Measurements from ENCODE around the gene IPO11. TPM values are rescaled to one million over a fixed set of nuclear protein-coding genes. Genes with fewer than 3 reads are reported as not detected.
A peak's percentile ranks its signal among the peaks of the same experiment; 100 is the strongest.

IPO11 gene
- total RNA-seq, result 57.6 and 67.6 TPM in 2 replicates

DNA sequence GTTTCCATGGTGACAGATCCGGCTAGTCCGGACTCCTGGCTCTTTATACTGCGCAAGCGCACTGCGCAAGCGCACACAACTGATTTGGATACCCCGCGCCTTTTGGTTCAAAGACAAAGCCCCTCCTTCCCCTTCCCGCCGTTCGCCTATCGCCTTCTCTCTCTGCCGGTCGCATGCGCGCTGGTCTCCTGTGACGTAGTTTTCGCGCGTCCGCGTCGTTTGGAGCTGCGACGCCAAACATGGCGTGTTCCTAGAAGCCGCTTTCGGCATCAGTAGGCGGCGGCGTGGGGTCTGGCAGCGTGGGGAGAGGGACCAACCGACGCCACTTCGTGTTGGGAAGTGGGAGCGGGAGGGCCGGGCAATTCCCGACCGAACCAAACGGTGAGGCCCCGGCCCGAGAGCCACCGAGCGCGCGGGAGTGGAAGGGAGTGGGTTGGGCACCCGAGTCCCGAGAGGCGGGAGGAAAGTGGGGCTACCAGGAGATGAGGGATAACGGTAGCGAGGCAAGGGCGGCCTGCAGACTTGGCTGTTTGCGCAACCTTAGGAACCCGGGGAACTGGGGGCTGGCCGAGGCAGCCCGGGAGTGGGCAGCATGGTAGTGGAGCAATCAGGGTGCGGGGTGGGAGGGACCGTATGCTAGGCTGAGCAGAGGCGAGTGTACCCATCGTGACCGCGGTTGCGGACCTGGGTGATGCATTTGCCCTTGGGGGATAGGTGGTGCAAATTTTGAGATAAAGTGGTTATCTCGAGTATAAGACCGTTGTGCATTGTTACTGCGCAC, at the start of gene IPO11:
TSS of gene IPO11 (plus strand) at position 215 of the 781 bp plus-strand sequence. CDS start 24,517 bp downstream, outside the sequence.
- DNase-seq (ENCODE audit: extremely low read depth, low read depth, low spot score), result peak; percentile 97

DNA sequence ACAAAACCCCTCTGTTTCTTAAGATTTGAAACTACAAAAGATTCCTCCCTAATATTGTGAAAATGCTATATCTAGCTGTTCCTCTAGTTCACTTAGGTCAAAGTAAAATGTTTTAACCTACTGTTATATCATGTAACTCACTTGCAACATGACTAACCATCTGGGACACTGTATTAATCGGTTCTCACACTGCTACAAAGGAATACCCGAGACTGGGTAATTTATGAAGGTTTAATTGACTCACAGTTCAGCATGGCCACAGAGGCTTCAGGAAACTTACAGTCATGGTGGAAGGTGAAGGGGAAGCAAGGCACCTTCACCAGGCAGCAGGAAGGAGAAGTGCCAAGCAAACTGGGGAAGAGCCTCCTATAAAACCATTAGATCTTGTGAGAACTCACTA, 43.5 kb upstream of the IPO11 start:
- DNase-seq (ENCODE audit: extremely low read depth, low read depth, low spot score), result no peak

DNA sequence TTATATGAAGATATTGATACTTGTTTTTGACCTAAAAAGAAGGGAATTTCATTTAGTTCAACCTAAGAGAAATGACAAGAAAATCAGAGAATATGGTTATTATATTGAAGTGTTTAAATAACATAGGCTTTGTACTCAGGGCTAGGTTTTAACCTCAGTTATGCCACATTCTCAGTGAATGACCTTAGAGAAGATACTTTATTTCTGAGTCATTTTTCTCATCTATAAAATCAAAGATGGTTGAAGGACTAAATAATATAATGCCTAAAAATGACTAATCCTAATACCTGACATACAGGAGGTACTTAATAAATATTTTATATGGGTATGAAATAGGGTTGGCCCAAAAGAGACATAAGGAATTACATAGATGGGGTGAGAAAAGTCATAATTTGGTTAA, 41.2 kb upstream of the IPO11 start:
- no peak for DNase-seq (ENCODE audit: extremely low read depth, low read depth, low spot score)

DNA sequence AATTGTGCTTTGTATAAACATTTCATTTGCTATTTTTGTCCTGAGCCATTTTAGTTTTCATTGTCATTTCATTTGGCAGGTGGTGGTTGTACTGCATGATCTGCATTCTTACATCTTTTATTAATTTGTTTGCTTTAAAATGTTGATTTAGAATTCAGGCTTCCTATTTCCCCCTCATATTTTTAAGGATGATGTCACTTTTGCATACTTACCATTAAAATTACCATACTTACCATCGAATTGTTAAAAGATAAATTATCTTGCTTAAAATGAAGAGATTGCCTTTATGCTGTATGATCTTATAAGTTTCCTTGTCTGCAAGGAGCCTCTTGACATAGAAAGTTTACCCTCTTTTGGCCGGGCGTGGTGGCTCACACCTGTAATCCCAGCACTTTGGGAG, 40.0 kb upstream of the IPO11 start:
- DNase-seq (ENCODE audit: extremely low read depth, low read depth, low spot score), result no peak

DNA sequence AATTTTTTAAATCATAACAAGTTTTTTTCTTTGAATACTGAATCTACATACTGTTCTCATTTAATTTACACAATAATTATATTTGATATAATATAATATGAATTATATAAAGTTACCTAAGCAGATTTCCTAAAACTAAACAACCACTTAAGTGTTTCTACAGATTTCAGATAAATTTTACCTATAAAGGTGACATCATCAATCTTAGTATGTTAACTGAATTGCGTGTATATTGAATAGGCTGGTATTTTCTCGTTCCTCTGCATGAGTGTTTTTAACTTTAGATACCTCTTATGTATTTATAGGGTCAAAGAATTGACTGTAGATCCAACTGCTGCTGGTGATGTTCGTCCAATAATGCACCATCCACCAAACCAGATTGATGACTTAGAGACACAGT, 39.2 kb upstream of the IPO11 start:
- no peak for DNase-seq (ENCODE audit: extremely low read depth, low read depth, low spot score)

DNA sequence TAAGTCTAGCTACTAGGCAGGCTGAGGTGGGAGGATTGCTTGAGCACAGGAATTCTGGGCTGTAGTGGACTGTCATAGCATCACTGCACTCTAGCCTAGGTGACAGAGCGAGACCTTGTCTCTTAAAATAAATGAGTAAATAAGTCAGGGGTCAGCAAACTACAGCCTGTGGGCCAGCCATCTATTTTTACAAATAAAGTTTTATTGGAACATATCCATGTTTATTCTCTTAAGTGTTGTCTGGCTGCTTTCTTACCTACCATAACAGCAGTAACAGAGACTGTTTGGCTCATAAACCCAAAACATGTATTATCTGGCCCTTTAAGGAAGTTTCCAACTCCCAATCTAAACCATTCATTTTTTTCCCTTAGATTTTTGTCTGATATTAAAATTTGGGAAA, 38.5 kb upstream of the IPO11 start:
- DNase-seq (ENCODE audit: extremely low read depth, low read depth, low spot score), result no peak

DNA sequence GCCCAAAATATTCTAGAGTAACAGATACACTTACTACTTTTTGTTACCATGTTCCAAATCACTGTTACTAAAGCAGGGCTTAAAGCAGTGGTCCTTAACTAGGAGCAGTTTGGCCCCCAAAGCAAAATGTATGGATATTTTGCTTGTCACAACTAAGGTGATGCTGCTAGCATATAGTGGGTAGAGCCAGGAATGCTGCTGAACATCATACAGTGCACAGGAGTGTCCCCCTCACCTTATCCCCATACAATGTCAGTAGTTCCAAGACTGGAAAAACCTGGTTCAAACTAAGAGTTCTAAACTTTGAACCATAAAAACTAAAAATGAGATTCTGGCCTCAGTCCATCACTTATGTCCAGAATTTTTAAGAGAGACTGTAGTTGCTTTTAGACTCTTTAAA, 36.9 kb upstream of the IPO11 start:
- no peak for DNase-seq (ENCODE audit: extremely low read depth, low read depth, low spot score)

DNA sequence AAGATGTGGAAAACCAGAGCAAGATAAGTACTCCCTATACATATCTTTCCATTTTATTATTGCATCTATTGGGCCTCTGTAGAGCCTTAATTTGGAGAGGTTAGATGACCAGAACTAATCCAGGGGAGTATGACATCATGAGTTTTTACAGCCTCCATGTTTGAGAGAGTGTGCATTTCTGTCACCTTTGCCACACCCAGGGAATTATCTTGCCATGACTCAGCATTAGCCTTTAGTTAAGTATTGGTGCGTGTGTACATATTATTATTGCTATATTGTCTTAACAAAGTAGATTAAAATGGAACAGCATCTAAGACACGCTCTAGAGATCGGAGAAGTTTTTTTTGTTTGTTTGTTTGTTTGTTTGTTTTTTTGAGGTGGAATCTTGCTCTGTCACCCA, 36.5 kb upstream of the IPO11 start:
- no peak for DNase-seq (ENCODE audit: extremely low read depth, low read depth, low spot score)

GRCh38 chr5:62385131-62385530, 27.4 kb upstream of the IPO11 start:
- DNase-seq (ENCODE audit: extremely low read depth, low read depth, low spot score), result no peak

GRCh38 chr5:62385816-62386400, 26.7 kb upstream of the IPO11 start:
- DNase-seq (ENCODE audit: extremely low read depth, low read depth, low spot score), result no peak

GRCh38 chr5:62386824-62387223, 25.7 kb upstream of the IPO11 start:
- DNase-seq (ENCODE audit: extremely low read depth, low read depth, low spot score), result no peak

- DNase-seq (ENCODE audit: extremely low read depth, low read depth, low spot score), result no peak
Measured at GRCh38 chr5:62395210-62395950, 17.2 kb upstream of the IPO11 start.

- DNase-seq (ENCODE audit: extremely low read depth, low read depth, low spot score), result peak; percentile 82
Measured at GRCh38 chr5:62403411-62404250, 8.9 kb upstream of the IPO11 start, which contains the start of gene DIMT1. Gene DIMT1, minus strand, starts transcription at chr5:62403905. Its CDS starts 133 bp downstream, at chr5:62403772.

DNA sequence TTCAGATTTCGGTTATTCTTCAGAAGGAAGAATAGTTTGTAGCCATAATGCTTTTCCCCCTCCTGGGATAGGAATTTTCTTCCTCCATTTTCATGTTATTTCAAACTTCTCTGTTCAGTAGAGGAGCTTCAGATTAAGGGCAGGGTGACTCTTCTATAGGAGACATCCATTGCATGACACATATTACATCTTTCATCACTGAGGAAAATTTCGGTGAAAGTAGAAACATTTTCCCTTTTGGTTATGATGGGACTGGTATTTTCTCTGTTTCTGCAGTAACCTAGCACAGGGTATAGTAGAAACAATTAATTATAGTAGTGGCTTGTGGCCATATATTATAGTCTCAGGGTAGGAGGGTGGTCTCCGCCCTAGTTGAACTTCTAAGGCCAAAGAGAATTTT, 1.1 kb downstream of the IPO11 start:
- no peak for DNase-seq (ENCODE audit: extremely low read depth, low read depth, low spot score)

GRCh38 chr5:62418462-62419076, 6.0 kb downstream of the IPO11 start:
- no peak for DNase-seq (ENCODE audit: extremely low read depth, low read depth, low spot score)

DNA sequence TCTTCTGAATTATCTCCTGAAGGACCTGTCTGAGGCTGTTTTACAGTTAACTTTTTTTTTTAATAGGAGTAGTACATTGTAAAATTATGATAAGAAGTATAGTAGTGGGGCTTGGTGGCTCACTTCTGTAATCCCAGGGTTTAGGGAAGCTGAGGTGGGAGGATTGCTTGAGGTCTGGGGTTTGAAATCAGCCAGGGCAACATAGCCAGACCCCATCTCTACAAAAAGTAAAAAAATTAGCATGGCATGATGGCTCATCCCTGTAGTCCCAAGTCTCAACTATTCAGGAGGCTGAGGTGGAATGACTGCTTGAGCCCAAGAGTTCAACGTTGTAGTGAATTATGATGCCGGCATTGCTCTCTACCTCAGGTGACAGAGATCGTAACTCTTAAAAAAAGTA, 7.0 kb downstream of the IPO11 start:
- DNase-seq (ENCODE audit: extremely low read depth, low read depth, low spot score), result no peak

DNA sequence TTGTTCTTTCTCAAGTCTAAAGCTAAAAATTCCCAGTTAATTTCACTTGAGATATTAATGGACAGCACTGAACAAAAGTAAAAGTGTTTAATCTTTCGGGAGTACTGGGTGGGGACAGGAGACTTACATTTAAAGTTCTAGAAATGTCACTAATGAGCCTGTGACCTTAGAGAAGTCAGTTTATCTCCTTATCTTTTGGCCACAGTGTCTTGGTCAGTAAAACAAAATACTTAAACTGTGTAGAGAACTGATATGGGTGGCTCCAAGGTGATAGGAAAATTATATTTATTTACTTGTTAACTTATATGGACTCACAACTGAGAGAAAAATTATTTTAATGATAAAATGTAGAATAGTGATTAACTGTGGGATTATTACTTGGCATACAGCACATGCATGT, 8.9 kb downstream of the IPO11 start:
- no peak for DNase-seq (ENCODE audit: extremely low read depth, low read depth, low spot score)

GRCh38 chr5:62424763-62425162, 12.2 kb downstream of the IPO11 start:
- no peak for DNase-seq (ENCODE audit: extremely low read depth, low read depth, low spot score)

GRCh38 chr5:62431735-62432620, 19.4 kb downstream of the IPO11 start:
- DNase-seq (ENCODE audit: extremely low read depth, low read depth, low spot score), result no peak
